ENCODE measurements around the gene CYP2W1. TPM values are rescaled to one million over a fixed set of nuclear protein-coding genes. Genes with fewer than 3 reads are reported as not detected.

Gene CYP2W1
- polyA plus RNA-seq, 2 of the 4 experiments (the other 2 are of a cell fraction), result not detected

DNA sequence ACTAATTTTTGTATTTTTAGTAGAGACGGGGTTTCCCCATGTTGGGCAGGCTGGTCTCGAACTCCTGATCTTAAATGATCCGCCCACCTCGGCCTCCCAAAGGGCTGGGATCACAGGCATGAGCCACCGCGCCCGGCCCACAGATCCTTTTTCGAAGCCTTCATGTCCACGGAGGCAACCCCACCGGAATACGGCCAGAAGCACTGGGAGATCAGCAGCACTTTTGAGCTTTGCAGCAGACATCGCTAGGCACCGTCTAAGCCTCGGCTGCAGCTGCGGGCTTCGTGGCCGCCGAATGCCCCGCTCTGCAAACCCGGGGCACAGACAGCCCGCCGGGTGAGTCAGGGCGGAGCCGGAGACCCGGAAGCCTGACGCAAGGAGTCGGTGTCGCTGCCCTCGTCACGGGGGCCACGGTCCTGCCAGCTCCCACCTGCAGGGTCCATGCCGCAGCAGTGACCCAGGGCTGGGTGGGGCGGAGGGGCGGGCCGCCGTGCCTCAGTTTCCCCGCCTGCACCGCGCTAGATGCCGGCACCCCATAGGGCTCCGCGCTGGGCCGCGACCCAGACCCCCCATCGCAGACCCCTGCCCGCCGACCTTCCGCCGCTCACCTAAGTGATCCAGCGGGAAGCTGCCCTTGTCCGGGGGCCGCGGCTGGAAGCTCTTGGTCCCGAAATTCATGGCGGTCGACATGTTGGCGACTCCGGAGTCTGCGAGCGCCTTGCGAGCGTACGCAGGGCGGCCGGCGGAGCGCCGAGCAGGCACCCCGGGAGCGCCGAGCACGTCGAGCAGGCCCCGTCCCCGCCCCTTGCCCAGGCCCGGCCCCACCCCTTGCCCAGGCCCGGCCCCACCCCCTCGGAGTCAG is 7.9 kb upstream of the CYP2W1 start, which contains the start of gene COX19 (continued):
- TF ChIP-seq, protein P1, sequence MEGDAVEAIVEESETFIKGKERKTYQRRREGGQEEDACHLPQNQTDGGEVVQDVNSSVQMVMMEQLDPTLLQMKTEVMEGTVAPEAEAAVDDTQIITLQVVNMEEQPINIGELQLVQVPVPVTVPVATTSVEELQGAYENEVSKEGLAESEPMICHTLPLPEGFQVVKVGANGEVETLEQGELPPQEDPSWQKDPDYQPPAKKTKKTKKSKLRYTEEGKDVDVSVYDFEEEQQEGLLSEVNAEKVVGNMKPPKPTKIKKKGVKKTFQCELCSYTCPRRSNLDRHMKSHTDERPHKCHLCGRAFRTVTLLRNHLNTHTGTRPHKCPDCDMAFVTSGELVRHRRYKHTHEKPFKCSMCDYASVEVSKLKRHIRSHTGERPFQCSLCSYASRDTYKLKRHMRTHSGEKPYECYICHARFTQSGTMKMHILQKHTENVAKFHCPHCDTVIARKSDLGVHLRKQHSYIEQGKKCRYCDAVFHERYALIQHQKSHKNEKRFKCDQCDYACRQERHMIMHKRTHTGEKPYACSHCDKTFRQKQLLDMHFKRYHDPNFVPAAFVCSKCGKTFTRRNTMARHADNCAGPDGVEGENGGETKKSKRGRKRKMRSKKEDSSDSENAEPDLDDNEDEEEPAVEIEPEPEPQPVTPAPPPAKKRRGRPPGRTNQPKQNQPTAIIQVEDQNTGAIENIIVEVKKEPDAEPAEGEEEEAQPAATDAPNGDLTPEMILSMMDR (IDR thresholded peaks at IDR 0.05), result no peak
- TF ChIP-seq KDM5A (IDR thresholded peaks at IDR 0.05) (peak; percentile 55; the same call in 1 of the 2 replicates), ZSCAN20 (CRISPR knock-in tag; IDR thresholded peaks at IDR 0.05) (no peak), FOSL2 (IDR thresholded peaks at IDR 0.05) (no peak), FOSL2 (CRISPR knock-in tag; IDR thresholded peaks at IDR 0.05) (peak; percentile 31; the same call in 1 of the 2 replicates), POLR2A (IDR thresholded peaks at IDR 0.05; ENCODE audit: low read length) (peak; percentile 68), ESRRA (IDR thresholded peaks at IDR 0.05; ENCODE audit: borderline replicate concordance, low read length) (no peak), BHLHE40 (IDR thresholded peaks at IDR 0.05; ENCODE audit: low read depth, low read length) (no peak), RAD21 (conservative IDR thresholded peaks at IDR 0.05 in 1 of 2, IDR thresholded peaks at IDR 0.05 in 1 of 2) (no peak)
- TF ChIP-seq, protein P2, sequence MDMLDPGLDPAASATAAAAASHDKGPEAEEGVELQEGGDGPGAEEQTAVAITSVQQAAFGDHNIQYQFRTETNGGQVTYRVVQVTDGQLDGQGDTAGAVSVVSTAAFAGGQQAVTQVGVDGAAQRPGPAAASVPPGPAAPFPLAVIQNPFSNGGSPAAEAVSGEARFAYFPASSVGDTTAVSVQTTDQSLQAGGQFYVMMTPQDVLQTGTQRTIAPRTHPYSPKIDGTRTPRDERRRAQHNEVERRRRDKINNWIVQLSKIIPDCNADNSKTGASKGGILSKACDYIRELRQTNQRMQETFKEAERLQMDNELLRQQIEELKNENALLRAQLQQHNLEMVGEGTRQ (IDR thresholded peaks at IDR 0.05), result no peak
- TF ChIP-seq, protein P3, sequence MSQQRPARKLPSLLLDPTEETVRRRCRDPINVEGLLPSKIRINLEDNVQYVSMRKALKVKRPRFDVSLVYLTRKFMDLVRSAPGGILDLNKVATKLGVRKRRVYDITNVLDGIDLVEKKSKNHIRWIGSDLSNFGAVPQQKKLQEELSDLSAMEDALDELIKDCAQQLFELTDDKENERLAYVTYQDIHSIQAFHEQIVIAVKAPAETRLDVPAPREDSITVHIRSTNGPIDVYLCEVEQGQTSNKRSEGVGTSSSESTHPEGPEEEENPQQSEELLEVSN (IDR thresholded peaks at IDR 0.05; ENCODE audit: borderline replicate concordance, low read depth), result peak; percentile 24; the same call in 1 of the 2 replicates
- TF ChIP-seq, protein P4, sequence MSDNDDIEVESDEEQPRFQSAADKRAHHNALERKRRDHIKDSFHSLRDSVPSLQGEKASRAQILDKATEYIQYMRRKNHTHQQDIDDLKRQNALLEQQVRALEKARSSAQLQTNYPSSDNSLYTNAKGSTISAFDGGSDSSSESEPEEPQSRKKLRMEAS (IDR thresholded peaks at IDR 0.05), result peak; percentile 52
- TF ChIP-seq, protein P5, sequence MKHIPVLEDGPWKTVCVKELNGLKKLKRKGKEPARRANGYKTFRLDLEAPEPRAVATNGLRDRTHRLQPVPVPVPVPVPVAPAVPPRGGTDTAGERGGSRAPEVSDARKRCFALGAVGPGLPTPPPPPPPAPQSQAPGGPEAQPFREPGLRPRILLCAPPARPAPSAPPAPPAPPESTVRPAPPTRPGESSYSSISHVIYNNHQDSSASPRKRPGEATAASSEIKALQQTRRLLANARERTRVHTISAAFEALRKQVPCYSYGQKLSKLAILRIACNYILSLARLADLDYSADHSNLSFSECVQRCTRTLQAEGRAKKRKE (CRISPR knock-in tag; IDR thresholded peaks at IDR 0.05; ENCODE audit: low read depth), result 0 out of 2 replicates have a peak, but pooled peaks have one; percentile 25

DNA sequence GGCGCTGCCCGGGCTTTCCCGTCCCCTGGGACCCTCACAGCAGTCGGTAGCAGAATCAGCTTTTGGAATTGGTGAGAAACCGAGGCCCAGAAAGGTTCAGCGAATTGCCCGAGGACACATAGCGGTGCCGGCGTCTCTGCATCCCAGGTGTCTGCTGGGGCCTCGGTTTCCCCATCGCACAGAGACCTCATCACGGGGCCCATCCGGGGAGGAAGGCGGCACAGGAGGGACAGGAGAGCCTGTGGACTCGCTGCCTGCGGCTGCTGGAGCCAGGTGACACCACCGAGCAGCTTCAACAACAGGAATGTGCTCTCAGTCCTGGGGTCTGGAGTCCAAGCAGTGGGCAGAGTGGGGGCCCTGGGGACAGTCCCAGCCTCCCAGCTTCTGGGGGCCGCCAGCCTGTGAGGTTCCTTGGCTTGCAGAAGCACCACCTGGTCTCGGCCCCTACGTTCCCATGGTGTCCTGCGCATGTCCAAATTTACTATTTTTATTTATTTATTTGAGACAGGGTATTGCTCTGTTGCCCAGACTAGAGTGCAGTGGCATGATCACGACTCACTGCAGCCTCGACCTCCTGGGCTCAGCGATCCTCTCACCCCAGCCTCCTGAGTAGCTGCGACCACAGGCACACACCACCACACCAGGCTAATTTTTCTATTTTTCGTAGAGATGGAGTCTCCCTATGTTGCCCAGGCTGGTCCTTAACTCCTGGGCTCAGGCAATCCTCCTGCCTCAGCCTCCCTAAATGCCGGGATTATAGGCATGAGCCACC is 7.1 kb upstream of the CYP2W1 start:
- Histone ChIP-seq H3K27ac (peak overlapping the region in 1 of 2 experiments; percentile 96; a peak in 3 of 6 replicates), H3K4me2 (peak overlapping the region; percentile 52), H3K4me3 (peak overlapping the region; percentile 77; the same call in 1 of the 3 replicates), H3K4me1 (peaks cover 24% of the 10 kb centered on the region), H3K9me3 (no peaks in the 10 kb centered on the region)
- POLR2A ChIA-PET, result interaction anchor here (0.6 to 1.6 kb wide), 3 partner anchors 9 to 761 kb away, joined by 3 to 8 read pairs (median 8); no protein-coding TSS in a partner anchor
- CTCF ChIA-PET, result interaction anchor here (1.2 to 8.7 kb wide), 8 partner anchors 18 to 200 kb away, joined by 3 to 108 read pairs (median 5); no protein-coding TSS in a partner anchor
- ATAC-seq (no peak), DNase-seq (ENCODE audit: low read depth in 1 of 2, low spot score in 1 of 2) (no peak), FAIRE-seq (no peak)
- TF ChIP-seq RAD21 (conservative IDR thresholded peaks at IDR 0.05 in 1 of 2, IDR thresholded peaks at IDR 0.05 in 1 of 2) (no peak), CHD4 (IDR thresholded peaks at IDR 0.05; ENCODE audit: borderline replicate concordance) (no peak)
- TF ChIP-seq, protein P6, sequence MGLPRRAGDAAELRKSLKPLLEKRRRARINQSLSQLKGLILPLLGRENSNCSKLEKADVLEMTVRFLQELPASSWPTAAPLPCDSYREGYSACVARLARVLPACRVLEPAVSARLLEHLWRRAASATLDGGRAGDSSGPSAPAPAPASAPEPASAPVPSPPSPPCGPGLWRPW (IDR thresholded peaks at IDR 0.05), result no peak
- TF ChIP-seq, protein P1 (IDR thresholded peaks at IDR 0.05), result no peak
- WGBS (ENCODE audit: missing lambda C conversion rate), result 55% methylated on average over 28 of the region's 28 CpGs
